Endometrium (tissue), 2 donors: ENCODE results near the gene COA1.

ENCODE experiments used
- FAIRE-seq: peaks from 2 replicates; lab custom pipeline; 2012; peaks lifted over from hg19 to GRCh38; lab: Jason Lieb, UNC
- donor health status: control.
- donor health status: control.

COA1 gene

DNA sequence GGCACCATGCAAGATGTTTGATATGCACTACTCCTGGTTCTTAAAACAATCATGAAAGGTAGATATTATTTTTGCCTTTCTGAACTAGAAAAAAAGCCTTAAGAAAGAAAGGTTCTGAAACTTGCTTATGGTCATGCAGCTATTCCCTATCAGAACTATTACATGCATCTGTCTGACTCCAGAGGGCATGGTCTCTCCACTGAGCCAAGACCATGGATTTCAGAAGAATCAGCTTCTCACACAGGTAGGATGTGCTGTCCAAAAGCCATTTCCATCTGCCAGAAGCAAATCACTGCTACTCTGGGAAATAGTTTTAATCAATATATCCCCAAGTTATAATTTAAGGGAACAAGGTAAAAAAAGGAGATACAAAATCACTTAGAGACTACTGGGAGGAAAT is 77.0 kb downstream of the COA1 start:
- no peak for FAIRE-seq

- FAIRE-seq = no peak
Measured at GRCh38 chr7:43650457-43651052, 78.8 kb downstream of the COA1 start.

- no peak for FAIRE-seq
Measured at GRCh38 chr7:43649755-43650274, 79.5 kb downstream of the COA1 start.

DNA sequence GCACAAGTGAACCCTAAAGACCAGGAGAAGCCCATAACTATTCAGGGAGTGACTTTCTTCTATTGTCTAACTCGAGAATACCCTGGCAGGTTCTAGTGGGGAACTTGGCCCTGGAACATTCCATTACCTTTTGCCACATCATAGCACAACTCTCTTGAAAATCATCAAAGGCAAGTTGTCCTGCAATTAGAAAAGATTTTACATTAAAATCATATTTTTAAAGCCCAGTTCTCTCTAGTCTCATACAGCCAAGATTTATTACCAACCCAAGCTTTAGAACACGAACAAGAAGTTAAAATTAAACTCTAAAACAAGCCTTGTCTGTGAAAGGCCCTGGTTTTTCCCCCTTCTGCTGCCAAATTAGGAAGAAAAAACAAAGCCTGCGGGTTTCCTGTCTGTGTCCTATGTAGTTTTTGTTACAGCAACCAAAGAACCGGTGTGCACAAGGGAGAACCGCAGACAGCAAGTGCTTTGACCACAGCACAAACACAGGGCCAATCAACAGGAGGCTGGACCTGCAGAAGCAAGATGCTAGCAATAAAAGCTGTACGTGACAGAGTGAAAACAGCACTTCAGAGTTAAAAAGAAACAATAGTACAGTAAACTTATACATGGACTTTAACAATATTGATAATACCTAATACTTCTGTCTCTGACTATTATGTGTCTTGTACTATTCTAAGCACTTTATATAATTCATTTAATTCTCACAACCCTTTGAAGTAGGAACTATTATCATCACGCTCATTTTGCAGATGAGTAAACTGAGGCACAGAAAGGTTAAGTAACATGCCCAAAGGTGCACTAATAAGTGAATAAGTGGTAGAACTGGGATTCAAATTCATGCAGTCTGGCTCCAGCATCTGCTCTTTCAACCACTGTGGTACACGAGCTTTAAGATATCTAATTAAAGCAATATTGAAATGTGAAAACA is 80.6 kb downstream of the COA1 start:
- no peak for FAIRE-seq

GRCh38 chr7:43647673-43648472 is 81.5 kb downstream of the COA1 start:
- FAIRE-seq = no peak

DNA sequence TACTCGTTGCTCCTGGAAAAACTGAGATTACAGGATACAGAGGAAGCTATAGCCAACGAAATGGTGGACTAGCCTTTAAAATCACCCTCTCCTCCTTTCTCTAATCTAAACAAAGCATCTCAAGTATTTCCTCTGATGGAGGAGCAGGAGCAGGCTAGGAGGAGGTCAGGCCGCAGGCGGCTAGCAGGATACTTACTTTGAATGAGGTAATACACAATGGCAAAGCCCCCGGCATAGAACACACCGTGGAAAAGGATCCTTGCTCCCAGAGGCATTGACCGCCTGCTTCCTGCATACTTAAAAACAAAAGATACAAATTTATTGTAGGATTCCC is 82.0 kb downstream of the COA1 start:
- FAIRE-seq = no peak

- no peak for FAIRE-seq
Measured at GRCh38 chr7:43646603-43647338, 82.6 kb downstream of the COA1 start.

DNA sequence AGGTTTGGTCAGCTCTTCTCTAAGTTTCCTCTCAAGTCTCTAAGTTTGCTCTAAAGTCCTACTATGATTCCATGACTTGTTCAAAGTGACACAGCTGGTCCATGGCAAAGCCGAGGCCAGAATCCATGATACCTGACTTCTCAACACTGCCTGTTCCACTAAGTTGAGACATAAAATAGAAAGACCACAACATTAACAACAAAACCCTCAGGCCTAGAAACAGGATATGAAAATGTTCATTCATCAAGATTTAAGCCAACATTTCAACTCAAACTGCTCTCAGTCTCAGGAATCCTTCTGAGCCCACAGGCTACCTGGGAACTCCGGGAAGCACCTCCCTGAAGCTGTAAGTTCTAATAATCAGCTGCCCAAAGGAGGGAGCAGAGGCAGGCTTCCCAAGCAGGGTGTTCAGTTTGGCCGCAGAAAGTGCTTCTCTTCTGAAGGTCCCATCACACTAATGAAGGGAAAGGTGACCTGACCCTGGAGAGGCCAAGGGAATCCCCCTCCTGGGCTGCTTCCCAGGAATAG is 83.6 kb downstream of the COA1 start:
- no peak for FAIRE-seq

- no peak for FAIRE-seq
Measured at GRCh38 chr7:43643846-43644245, 85.5 kb downstream of the COA1 start.

DNA sequence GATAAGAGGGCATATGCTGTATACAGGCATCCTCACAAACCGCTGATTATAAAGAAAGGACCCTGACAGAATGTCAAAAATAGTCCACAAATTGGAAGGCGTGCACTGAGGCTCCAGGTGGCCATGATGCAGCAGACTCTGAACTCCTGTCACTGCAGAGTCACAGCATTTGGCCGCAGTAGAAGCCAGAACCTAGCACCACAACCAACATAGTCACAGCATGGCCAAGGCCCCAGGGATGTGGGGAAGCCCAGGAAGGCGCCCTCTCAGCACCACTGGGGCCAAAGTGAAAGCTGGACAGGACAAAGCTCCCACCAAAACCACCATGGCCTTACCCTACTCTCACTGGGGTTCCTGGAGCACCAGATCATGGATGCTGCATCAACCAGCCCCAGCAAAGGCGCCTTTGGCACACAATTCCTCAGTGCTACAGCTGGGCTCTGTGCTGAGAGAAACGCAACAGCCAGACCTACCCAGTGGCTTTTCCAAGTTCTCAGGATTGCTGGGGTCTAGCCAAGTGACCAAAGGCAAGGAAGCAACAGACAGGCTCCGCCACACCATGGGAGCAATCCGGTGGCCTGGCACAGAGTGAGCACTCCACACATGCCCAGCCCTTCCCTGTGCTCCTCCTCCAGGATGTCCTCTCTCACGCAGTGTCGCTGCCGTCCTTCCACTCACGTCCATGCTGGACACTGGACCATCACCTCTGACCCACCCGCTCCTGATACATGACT is 86.3 kb downstream of the COA1 start:
- FAIRE-seq = no peak

- FAIRE-seq = no peak
Measured at GRCh38 chr7:43640679-43641078, 88.6 kb downstream of the COA1 start.

DNA sequence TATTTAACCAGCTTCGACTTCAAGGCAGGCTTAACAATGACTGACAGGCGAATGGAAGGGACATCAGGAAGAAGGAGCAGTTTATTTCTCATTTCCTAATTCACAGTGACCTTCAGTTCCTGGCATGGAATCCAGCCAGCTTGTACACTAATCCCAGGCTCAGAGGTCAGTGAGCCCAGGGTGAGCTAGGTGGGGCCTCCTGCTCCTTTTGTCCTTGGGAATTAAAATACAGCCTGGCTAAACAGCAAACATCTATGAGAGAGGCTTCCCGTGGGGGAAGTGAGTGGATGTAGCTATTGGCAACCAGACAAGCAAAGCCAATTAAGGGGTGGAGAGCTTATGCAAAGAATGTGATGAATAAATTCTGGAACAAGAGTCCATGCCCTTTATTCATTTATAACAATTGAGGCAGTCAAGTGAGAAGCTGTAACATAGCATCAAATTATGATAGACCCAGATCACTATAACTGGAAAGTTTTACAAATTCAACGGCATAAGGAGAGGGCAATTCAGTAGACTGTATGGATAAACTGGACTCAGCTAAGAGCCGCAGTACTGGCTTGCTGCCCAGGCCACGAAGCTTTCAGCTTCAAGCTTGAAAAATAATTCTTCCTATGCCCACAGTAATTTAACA is 89.3 kb downstream of the COA1 start:
- FAIRE-seq = no peak

GRCh38 chr7:43637114-43637806 is 92.1 kb downstream of the COA1 start:
- FAIRE-seq = no peak

- no peak for FAIRE-seq
Measured at GRCh38 chr7:43636093-43636492, 93.2 kb downstream of the COA1 start.

DNA sequence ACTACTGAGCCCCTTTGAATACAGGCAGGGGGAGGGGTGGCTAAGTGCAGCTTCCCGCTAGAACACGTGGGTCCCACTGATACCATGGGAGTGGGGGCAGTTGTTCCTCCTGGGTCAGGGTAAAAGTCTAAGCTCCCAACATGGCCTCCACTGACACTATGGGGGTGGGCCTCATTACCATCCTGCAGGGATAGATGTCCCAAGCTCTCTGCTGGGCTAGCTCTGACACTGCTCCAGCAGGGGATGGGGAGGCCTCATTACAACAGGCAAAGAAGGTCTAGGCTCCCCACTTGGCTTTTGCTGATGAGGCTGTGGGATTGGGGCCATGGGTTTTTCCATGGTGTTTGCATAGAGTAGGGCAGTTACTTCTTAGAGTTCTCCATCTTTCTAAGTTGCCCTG is 94.9 kb downstream of the COA1 start:
- FAIRE-seq = no peak

GRCh38 chr7:43632746-43633145 is 96.6 kb downstream of the COA1 start:
- FAIRE-seq = no peak

DNA sequence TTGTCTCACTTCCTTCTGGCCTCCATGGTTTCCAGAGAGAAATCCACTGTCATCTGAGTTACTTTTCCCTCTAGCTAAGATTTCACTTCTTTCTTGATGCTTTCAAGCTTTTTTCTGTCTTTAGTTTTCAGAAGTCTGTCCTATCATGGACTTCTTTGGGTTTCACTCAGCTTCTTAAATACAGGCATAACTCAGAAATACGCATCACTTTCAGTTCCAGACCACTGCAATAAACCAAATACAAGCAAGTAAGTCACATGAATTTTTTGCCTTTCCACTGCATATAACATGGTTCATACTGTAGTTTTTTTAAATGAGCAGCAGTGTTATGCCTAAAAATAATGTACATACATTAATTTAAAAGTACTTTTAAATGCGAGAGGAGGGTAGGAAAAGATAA is 97.8 kb downstream of the COA1 start:
- FAIRE-seq = no peak

GRCh38 chr7:43630482-43630881 is 98.8 kb downstream of the COA1 start:
- no peak for FAIRE-seq

GRCh38 chr7:43629857-43630256 is 99.5 kb downstream of the COA1 start:
- FAIRE-seq = no peak

DNA sequence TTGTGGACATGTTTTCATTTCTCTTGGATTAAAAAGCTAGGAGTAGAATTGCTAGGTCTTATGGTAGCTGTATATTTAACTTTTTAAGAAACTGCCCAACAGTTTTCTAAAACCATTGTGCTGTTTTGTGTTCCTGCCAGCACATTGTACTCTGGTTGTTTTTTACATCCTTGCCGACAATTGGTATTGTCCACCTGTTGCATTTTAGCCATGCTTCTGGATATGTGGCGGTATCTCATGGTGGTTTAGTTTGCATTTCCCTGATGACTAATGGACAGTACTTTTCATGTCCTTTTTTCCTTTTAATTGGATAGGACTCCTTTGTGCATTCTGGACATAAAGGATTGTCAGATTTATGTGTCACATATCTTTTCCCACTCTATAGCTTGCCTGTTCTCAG is 100.9 kb downstream of the COA1 start:
- FAIRE-seq = no peak
